BLaER1 treated with 17β-estradiol and CSF1 and Interleukin-3, amounts not matched to agents 10 nM and 100 nM (cell line): ENCODE results near the gene SLC22A1.
"Not testable (repeated sequence)": the region's sequence is repeated elsewhere in the genome, so short reads cannot be mapped to it uniquely, and the experiment has no call there.

Experiments used
- H3K27ac ChIP-seq, 11 experiments: shearing (Covaris generic); formaldehyde crosslinking; 2 replicates each; pipeline ENCODE4 v1.8.1; 2022
- H3K27me3 ChIP-seq, 11 experiments: shearing (Covaris generic); formaldehyde crosslinking; 2 replicates each; pipeline ENCODE4 v1.8.1; 2022
- H3K36me3 ChIP-seq, 11 experiments: shearing (Covaris generic); formaldehyde crosslinking; 2 replicates each; pipeline ENCODE4 v1.8.1; 2022
- H3K4me1 ChIP-seq, 10 experiments: shearing (Covaris generic); formaldehyde crosslinking; 2 replicates each; pipeline ENCODE4 v1.8.1; 2022
- H3K4me2 ChIP-seq, 11 experiments: shearing (Covaris generic); formaldehyde crosslinking; 2 replicates each; pipeline ENCODE4 v1.8.1; 2022
- H3K4me3 ChIP-seq, 10 experiments: shearing (Covaris generic); formaldehyde crosslinking; 2 replicates each; pipeline ENCODE4 v1.8.1; 2022
- H3K9ac ChIP-seq, 11 experiments: shearing (Covaris generic); formaldehyde crosslinking; 2 replicates each; pipeline ENCODE4 v1.8.1; 2022
- H3K9me3 ChIP-seq, 11 experiments: shearing (Covaris generic); formaldehyde crosslinking; replicated peaks in 1 of 11; 2 replicates each; pipeline ENCODE4 v1.8.1; 2022
- H4K20me1 ChIP-seq, 11 experiments: shearing (Covaris generic); formaldehyde crosslinking; 2 replicates each; pipeline ENCODE4 v1.8.1; 2022
- Cebpa-rat ChIP-seq, 11 experiments: shearing (Covaris generic); IDR thresholded peaks; 2 replicates each; pipeline ENCODE4 v1.8.1; 2022

SLC22A1 gene

GRCh38 chr6:160139420-160139851, 17.8 kb downstream of the SLC22A1 start:
- peaks cover 0 to 6% (median 0%) of the 10 kb centered on the region in 11 experiments; a peak in 1 of 22 replicates for H3K9me3 ChIP-seq
- peaks cover 0 to 10% (median 0%) of the 10 kb centered on the region in 11 experiments; a peak in 3 of 22 replicates for H4K20me1 ChIP-seq
- no peak overlapping the region for H3K4me3 ChIP-seq
- no peak overlapping the region for H3K9ac ChIP-seq
- H3K27me3 ChIP-seq: no peaks in the 10 kb centered on the region
- H3K4me2 ChIP-seq: no peak overlapping the region
- no peak for TF ChIP-seq Cebpa-rat (IDR thresholded peaks at IDR 0.05)
- no peaks in the 10 kb centered on the region for H3K36me3 ChIP-seq
- no peaks in the 10 kb centered on the region for H3K4me1 ChIP-seq
- no peak overlapping the region for H3K27ac ChIP-seq

- H3K4me2 ChIP-seq, H3K27me3 ChIP-seq, H3K4me3 ChIP-seq, H3K36me3 ChIP-seq, H3K9ac ChIP-seq, H3K27ac ChIP-seq, H3K4me1 ChIP-seq, H3K9me3 ChIP-seq: not testable (repeated sequence)
- peaks cover 0 to 10% (median 0%) of the 10 kb centered on the region in 11 experiments; a peak in 3 of 22 replicates for H4K20me1 ChIP-seq
These were observed 18.9 kb downstream of the SLC22A1 start for GRCh38 chr6:160140493-160140892.

- Histone ChIP-seq H3K4me1 (no peaks in the 10 kb centered on the region), H3K4me2 (no peak overlapping the region), H3K4me3 (no peak overlapping the region), H3K36me3 (no peaks in the 10 kb centered on the region), H3K9me3 (peaks cover 0 to 7% (median 0%) of the 10 kb centered on the region in 11 experiments; a peak in 1 of 22 replicates), H4K20me1 (peaks cover 0 to 10% (median 0%) of the 10 kb centered on the region in 11 experiments; a peak in 3 of 22 replicates), H3K27ac (no peak overlapping the region), H3K27me3 (no peaks in the 10 kb centered on the region), H3K9ac (no peak overlapping the region)
- TF ChIP-seq Cebpa-rat (IDR thresholded peaks at IDR 0.05): no peak
These were observed 19.5 kb downstream of the SLC22A1 start for GRCh38 chr6:160141001-160141726.

GRCh38 chr6:160142115-160142715, 20.6 kb downstream of the SLC22A1 start:
- Histone ChIP-seq H3K27ac (no peak overlapping the region), H3K36me3 (no peaks in the 10 kb centered on the region), H3K4me2 (no peak overlapping the region), H3K9ac (no peak overlapping the region), H3K4me3 (no peak overlapping the region), H3K9me3 (peaks cover 0 to 7% (median 0%) of the 10 kb centered on the region in 11 experiments; a peak in 1 of 22 replicates), H3K27me3 (no peaks in the 10 kb centered on the region), H4K20me1 (peaks cover 0 to 8% (median 0%) of the 10 kb centered on the region in 11 experiments; a peak in 2 of 22 replicates), H3K4me1 (no peaks in the 10 kb centered on the region)
- TF ChIP-seq Cebpa-rat (IDR thresholded peaks at IDR 0.05): no peak

- no peak for TF ChIP-seq Cebpa-rat (IDR thresholded peaks at IDR 0.05)
- Histone ChIP-seq H3K27me3 (no peaks in the 10 kb centered on the region), H3K9me3 (peaks cover 0 to 7% (median 0%) of the 10 kb centered on the region in 11 experiments; a peak in 1 of 22 replicates), H3K36me3 (no peaks in the 10 kb centered on the region), H3K4me2 (no peak overlapping the region), H3K4me3 (no peak overlapping the region), H3K27ac (no peak overlapping the region), H3K9ac (no peak overlapping the region), H3K4me1 (no peaks in the 10 kb centered on the region), H4K20me1 (no peaks in the 10 kb centered on the region)
These were observed 25.0 kb downstream of the SLC22A1 start for GRCh38 chr6:160146454-160147145.

- no peak for TF ChIP-seq Cebpa-rat (IDR thresholded peaks at IDR 0.05)
- H3K4me1 ChIP-seq: no peaks in the 10 kb centered on the region
- no peaks in the 10 kb centered on the region for H3K36me3 ChIP-seq
- H3K27me3 ChIP-seq: no peaks in the 10 kb centered on the region
- H4K20me1 ChIP-seq: no peaks in the 10 kb centered on the region
- H3K4me3 ChIP-seq: no peak overlapping the region
- H3K9me3 ChIP-seq: peaks cover 0 to 11% (median 0%) of the 10 kb centered on the region in 11 experiments; a peak in 1 of 22 replicates
- H3K4me2 ChIP-seq: no peak overlapping the region
- no peak overlapping the region for H3K9ac ChIP-seq
- no peak overlapping the region for H3K27ac ChIP-seq
These were observed 25.5 kb downstream of the SLC22A1 start for GRCh38 chr6:160147146-160147536.

- Histone ChIP-seq H3K9me3 (peaks cover 8 to 29% (median 21%) of the 10 kb centered on the region in 11 experiments), H3K27me3 (no peaks in the 10 kb centered on the region), H3K4me2 (no peak overlapping the region), H3K4me1 (no peaks in the 10 kb centered on the region), H3K27ac (no peak overlapping the region), H3K4me3 (no peak overlapping the region), H3K36me3 (peaks cover 0 to 16% (median 0%) of the 10 kb centered on the region in 11 experiments; a peak in 2 of 22 replicates), H4K20me1 (no peaks in the 10 kb centered on the region), H3K9ac (no peak overlapping the region)
- no peak for TF ChIP-seq Cebpa-rat (IDR thresholded peaks at IDR 0.05)
These were observed 32.9 kb downstream of the SLC22A1 start for GRCh38 chr6:160154471-160154870.

GRCh38 chr6:160156842-160157241, 35.2 kb downstream of the SLC22A1 start:
- H3K36me3 ChIP-seq: peaks cover 0 to 16% (median 0%) of the 10 kb centered on the region in 11 experiments; a peak in 2 of 22 replicates

GRCh38 chr6:160160450-160160849, 38.8 kb downstream of the SLC22A1 start:
- Histone ChIP-seq H3K27me3 (no peaks in the 10 kb centered on the region), H3K9me3 (no peaks in the 10 kb centered on the region), H3K4me1 (no peaks in the 10 kb centered on the region), H3K27ac (no peak overlapping the region), H3K9ac (no peak overlapping the region), H3K4me2 (no peak overlapping the region), H3K36me3 (peaks cover 0 to 6% (median 0%) of the 10 kb centered on the region in 11 experiments; a peak in 1 of 22 replicates), H4K20me1 (no peaks in the 10 kb centered on the region), H3K4me3 (no peak overlapping the region)
- no peak for TF ChIP-seq Cebpa-rat (IDR thresholded peaks at IDR 0.05)

More at GRCh38 chr6:160156842-160157241, 35.2 kb downstream of the SLC22A1 start:
- H3K27me3 ChIP-seq: no peaks in the 10 kb centered on the region
- no peak for TF ChIP-seq Cebpa-rat (IDR thresholded peaks at IDR 0.05)
- no peak overlapping the region for H3K27ac ChIP-seq
- no peak overlapping the region for H3K4me3 ChIP-seq
- H3K9me3 ChIP-seq: peaks cover 8 to 28% (median 20%) of the 10 kb centered on the region in 11 experiments
- H3K4me1 ChIP-seq: no peaks in the 10 kb centered on the region
- H3K9ac ChIP-seq: no peak overlapping the region
- H4K20me1 ChIP-seq: no peaks in the 10 kb centered on the region
- H3K4me2 ChIP-seq: no peak overlapping the region
